Lung (tissue), 12 donors: ENCODE measurements around the gene PDGFD. TPM values are rescaled to one million over a fixed set of nuclear protein-coding genes. Genes with fewer than 3 reads are reported as not detected.

Experiments used
- ATAC-seq: fragments of 200-7000 bp; cut with Tn5 transposase; one replicate; pipeline ENCODE4 v1.9.1; 2020; ENCODE audit warnings: moderate number of reproducible peaks; ENCODE audit not compliant: insufficient read depth, low FRiP score
- DNase-seq, 3 donors: peaks; one replicate each; pipeline ENCODE4 v3.0.0-alpha.2; 2013 to 2017
- H3K27ac ChIP-seq, 2 donors: one replicate each; pipeline ENCODE4 v1.5.1; 2013; ENCODE audit warnings: mild to moderate bottlenecking in 2 of 2, moderate library complexity in 2 of 2, control low read depth in 1 of 2, inconsistent platforms in 1 of 2, low read depth in 1 of 2, low read length in 1 of 2
- H3K27me3 ChIP-seq, 3 donors: one replicate each; pipeline ENCODE4 v1.5.1; 2013; ENCODE audit warnings: low read length in 2 of 3; ENCODE audit not compliant: control insufficient read depth in 3 of 3, insufficient read depth in 3 of 3
- H3K36me3 ChIP-seq, 4 donors: one replicate each; pipeline ENCODE4 v1.5.1; 2013; ENCODE audit warnings: low read length in 4 of 4, mild to moderate bottlenecking in 1 of 4, moderate library complexity in 1 of 4; ENCODE audit not compliant: control insufficient read depth in 4 of 4, insufficient read depth in 4 of 4
- H3K4me1 ChIP-seq, 5 donors: one replicate each; pipeline ENCODE4 v1.5.1; 2013; ENCODE audit warnings: low read length in 5 of 5, mild to moderate bottlenecking in 2 of 5, moderate library complexity in 1 of 5; ENCODE audit not compliant: control insufficient read depth in 5 of 5, insufficient read depth in 5 of 5
- H3K4me3 ChIP-seq: one replicate; pipeline ENCODE4 v1.5.1; 2013; ENCODE audit warnings: mild to moderate bottlenecking, control low read depth, moderate library complexity
- H3K9ac ChIP-seq, 2 donors: one replicate each; pipeline ENCODE4 v1.5.1; 2013; ENCODE audit warnings: low read length in 2 of 2, control low read depth in 1 of 2; ENCODE audit not compliant: insufficient read depth in 1 of 2
- H3K9me3 ChIP-seq, 4 donors: one replicate each; pipeline ENCODE4 v1.5.1; 2013; ENCODE audit warnings: low read length in 3 of 4, mild to moderate bottlenecking in 1 of 4, moderate library complexity in 1 of 4; ENCODE audit not compliant: control insufficient read depth in 4 of 4, insufficient read depth in 3 of 4
- CTCF ChIP-seq: IDR thresholded peaks from 2 replicates; pipeline ENCODE4 v1.5.1; 2012; ENCODE audit warnings: mild to moderate bottlenecking; ENCODE audit errors: control extremely low read depth, extremely low read depth
- WGBS, 2 donors: extraction: QIAGEN DNeasy Blood & Tissue Kit; methylation state at CpG; one replicate each; pipeline ENCODE4 v1.1.7; 2013; 5-methylcytosine and 5-hydroxymethylcytosine counted together
- polyA plus RNA-seq, 2 donors: library from polyadenylated mRNA; stranded (reverse); fragments of 200-250 nt; gene quantifications; one replicate each; pipeline ENCODE4 v1.2.1, GENCODE V29; 2013
- total RNA-seq, 2 donors: library from RNA; depleted of rRNA in 1 of 2; stranded (reverse); fragments of >200 nt in 1 of 2; gene quantifications; one replicate each; pipeline ENCODE4 v1.2.1, GENCODE V29; 2014 to 2021
- donor health status: control.
- donor health status: control.
- donor health status: Bipolar disorder and iron deficiency.
- donor health status: healthy.
- donor health status: DM: yes; HTN: yes; CAD: no.

PDGFD gene
- total and polyA plus RNA-seq, 4 donors: 0.71 to 10.6 (median 1.4) TPM

DNA sequence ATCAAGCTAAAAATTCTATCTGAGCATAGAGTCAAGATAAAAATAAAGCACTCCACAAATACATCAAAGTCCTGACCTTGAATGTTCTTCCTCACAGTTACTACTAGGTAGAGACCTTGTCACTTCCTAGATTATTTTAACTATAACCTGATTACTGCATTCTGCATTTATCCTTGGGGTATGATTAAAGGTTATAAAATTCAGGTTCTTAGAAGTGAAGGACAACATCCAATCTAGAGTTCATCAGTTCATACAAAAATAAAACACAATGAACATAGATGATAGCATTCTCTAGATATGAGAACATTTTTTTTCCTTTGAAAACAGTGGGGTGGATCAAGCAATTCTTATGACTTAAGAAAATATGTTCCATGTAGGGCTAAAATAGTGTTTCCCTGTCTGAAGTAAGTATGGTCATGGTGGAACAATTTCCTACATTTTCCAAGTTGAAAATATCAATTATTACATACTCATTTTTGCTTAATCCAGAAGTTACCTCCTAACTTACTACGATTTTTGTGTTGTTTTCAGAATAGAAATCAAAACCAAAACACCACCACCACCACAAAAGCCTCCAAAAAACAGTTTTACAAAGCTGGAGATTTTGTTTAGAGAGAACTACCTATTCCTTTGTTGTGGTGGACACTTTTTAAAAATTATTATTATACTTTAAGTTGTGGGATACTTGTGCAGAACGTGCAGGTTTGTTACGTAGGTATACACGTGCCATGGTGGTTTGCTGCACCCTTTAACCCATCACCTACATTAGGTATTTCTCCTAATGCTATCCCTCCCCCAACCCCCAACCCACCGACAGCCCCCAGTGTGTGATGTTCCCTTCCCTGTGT, 239.6 kb downstream of the PDGFD start:
- ATAC-seq (no peak), DNase-seq (no peak)
- Histone ChIP-seq H3K9me3 (no peaks in the 10 kb centered on the region), H3K4me3 (no peak overlapping the region), H3K27me3 (no peaks in the 10 kb centered on the region), H3K27ac (no peak overlapping the region), H3K4me1 (peaks cover 0 to 13% (median 0%) of the 10 kb centered on the region in 5 donors), H3K36me3 (no peaks in the 10 kb centered on the region), H3K9ac (no peak overlapping the region)
- WGBS, 2 donors: 89 to 95% methylated on average over 5 of the region's 5 CpGs
- TF ChIP-seq CTCF: no peak

DNA sequence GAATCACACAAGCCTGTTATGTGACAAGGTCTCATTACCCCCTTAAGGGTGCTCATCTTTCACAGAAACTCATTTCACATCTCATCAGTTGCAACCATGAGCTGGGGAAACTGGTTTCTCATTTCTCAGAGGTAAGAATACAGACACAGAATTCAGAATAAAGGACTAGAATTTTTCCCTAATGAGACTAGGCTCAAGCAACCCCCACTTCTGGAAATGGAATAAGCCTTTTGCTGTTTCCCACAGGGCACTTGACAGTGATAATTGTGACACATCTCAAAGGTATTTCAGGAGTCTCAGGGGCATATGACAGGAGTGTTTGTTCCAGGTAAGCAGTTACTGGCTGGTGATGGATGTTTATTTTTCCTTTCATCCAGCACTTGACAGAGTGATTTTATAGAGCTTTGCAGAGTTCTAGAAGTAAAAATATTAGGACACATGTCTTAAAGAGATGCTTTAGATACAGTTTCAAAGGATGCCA, 240.5 kb downstream of the PDGFD start:
- Histone ChIP-seq H3K4me3 (no peak overlapping the region), H3K36me3 (no peaks in the 10 kb centered on the region), H3K27me3 (no peaks in the 10 kb centered on the region), H3K27ac (no peak overlapping the region), H3K4me1 (peaks cover 0 to 9% (median 0%) of the 10 kb centered on the region in 5 donors), H3K9me3 (no peaks in the 10 kb centered on the region), H3K9ac (no peak overlapping the region)
- DNase-seq: peak in 2 of 3 donors; percentile 24 to 50
- no peak for ATAC-seq
- no peak for TF ChIP-seq CTCF

DNA sequence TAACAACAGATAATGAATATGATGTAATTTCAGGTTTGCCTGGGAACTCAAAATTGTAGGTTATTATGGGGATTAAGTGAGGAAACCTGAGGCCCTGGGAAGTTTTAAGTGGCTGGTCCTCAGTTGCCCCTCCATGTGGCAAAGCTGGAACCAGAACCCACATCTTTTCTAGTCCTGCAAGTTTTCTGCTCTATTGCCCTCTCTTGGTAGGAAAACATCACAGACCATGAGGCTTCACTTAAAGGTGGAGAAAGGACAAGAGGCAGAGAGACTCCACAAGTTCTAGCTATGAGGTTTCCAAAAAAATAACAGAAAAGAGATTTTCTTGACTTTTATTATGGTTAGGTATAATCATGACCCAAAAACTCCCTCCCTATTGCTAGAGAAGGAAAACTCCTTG, 243.0 kb downstream of the PDGFD start:
- Histone ChIP-seq H3K4me3 (no peak overlapping the region), H3K9me3 (no peaks in the 10 kb centered on the region), H3K9ac (no peak overlapping the region), H3K27me3 (no peaks in the 10 kb centered on the region), H3K27ac (no peak overlapping the region), H3K4me1 (peaks cover 0 to 9% (median 0%) of the 10 kb centered on the region in 5 donors), H3K36me3 (no peaks in the 10 kb centered on the region)
- ATAC-seq (no peak), DNase-seq (no peak)
- no peak for TF ChIP-seq CTCF

GRCh38 chr11:103920449-103920848, 243.5 kb downstream of the PDGFD start:
- no peak overlapping the region for H3K27ac ChIP-seq
- H3K36me3 ChIP-seq: no peaks in the 10 kb centered on the region
- DNase-seq (no peak), ATAC-seq (no peak)
- no peak overlapping the region for H3K9ac ChIP-seq
- WGBS, 2 donors: 100% methylated on average over 1 of the region's 1 CpG
- no peaks in the 10 kb centered on the region for H3K9me3 ChIP-seq
- no peak overlapping the region for H3K4me3 ChIP-seq
- H3K4me1 ChIP-seq: peaks cover 0 to 9% (median 0%) of the 10 kb centered on the region in 5 donors
- TF ChIP-seq CTCF: no peak
- H3K27me3 ChIP-seq: no peaks in the 10 kb centered on the region
